Measurements from ENCODE around the gene RASSF3.

Gene RASSF3

GRCh38 chr12:64633011-64633939 is 23.0 kb downstream of the RASSF3 start:
- H3K9me3 ChIP-seq (ENCODE audit: control insufficient read depth in 1 of 2, low read length in 2 of 2): no peaks in the 10 kb centered on the region
- no peaks in the 10 kb centered on the region for H3K27me3 ChIP-seq (ENCODE audit: control insufficient read depth in 1 of 2, insufficient read depth in 2 of 2, low read length in 2 of 2)
- no peak overlapping the region for H3K27ac ChIP-seq (ENCODE audit: low read depth, low read length)
- no peak overlapping the region for H3K9ac ChIP-seq (ENCODE audit: low read depth in 1 of 2, low read length in 2 of 2)
- H3K4me3 ChIP-seq (ENCODE audit: low read depth in 1 of 2, low read length in 2 of 2): no peak overlapping the region
- peaks cover 6 to 14% of the 10 kb centered on the region in 2 donors for H3K4me1 ChIP-seq (ENCODE audit: control insufficient read depth in 1 of 2, insufficient read depth in 2 of 2, low read length in 2 of 2)
- no peaks in the 10 kb centered on the region for H3K36me3 ChIP-seq (ENCODE audit: control insufficient read depth in 1 of 2, insufficient read depth in 2 of 2, low read length in 2 of 2)

DNA sequence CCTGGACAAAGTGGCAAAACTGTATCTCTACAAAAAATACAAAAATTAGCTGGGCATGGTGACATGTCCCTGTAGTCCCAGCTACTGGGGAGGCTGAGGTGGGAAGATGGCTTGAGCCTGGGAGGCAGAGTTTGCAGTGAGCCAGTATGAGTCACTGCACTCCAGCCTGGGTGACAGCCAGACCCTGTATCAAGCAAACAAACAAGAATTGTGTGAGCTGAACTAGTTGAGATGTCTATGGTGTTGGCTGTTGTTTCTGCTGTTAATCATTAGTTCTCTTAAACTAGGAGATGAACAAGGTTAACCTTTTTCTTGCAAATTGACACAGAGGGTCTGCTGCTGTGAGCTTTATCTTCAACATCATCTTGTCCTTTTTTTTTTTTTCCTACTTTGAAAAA is 23.6 kb downstream of the RASSF3 start:
- Histone ChIP-seq H3K4me3 (ENCODE audit: low read depth in 1 of 2, low read length in 2 of 2) (no peak overlapping the region), H3K4me1 (ENCODE audit: control insufficient read depth in 1 of 2, insufficient read depth in 2 of 2, low read length in 2 of 2) (peaks cover 6 to 14% of the 10 kb centered on the region in 2 donors), H3K27me3 (ENCODE audit: control insufficient read depth in 1 of 2, insufficient read depth in 2 of 2, low read length in 2 of 2) (no peaks in the 10 kb centered on the region), H3K9ac (ENCODE audit: low read depth in 1 of 2, low read length in 2 of 2) (no peak overlapping the region), H3K36me3 (ENCODE audit: control insufficient read depth in 1 of 2, insufficient read depth in 2 of 2, low read length in 2 of 2) (no peaks in the 10 kb centered on the region), H3K9me3 (ENCODE audit: control insufficient read depth in 1 of 2, low read length in 2 of 2) (no peaks in the 10 kb centered on the region), H3K27ac (ENCODE audit: low read depth, low read length) (no peak overlapping the region)

DNA sequence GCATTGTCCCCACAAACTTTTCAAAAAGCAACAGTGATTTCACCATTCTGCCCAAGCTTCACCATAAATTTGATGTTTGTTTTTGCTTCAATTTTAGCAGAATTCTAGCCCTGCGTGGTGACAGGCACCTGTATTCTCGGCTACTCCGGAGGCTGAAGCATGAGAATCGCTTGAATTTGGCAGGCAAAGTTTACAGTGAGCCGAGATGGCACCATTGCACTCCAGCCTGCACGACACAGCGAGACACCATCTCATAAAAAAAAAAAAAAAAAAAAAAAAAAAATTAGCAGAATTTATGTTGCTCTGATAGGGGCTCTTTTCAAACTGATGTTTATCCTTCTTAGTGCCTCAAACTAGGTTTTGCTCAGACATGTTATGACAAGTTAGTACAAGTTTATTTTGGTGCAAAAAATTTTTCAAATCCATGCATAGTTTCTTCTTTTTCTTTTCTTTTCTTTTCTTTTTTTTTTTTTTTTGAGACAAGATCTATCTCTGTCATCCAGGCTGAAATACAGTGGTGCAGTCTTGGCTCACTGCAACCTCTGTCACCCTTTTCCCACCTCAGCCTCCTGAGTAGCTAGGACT is 24.3 kb downstream of the RASSF3 start:
- H3K4me3 ChIP-seq (ENCODE audit: low read depth in 1 of 2, low read length in 2 of 2): no peak overlapping the region
- no peaks in the 10 kb centered on the region for H3K9me3 ChIP-seq (ENCODE audit: control insufficient read depth in 1 of 2, low read length in 2 of 2)
- H3K27me3 ChIP-seq (ENCODE audit: control insufficient read depth in 1 of 2, insufficient read depth in 2 of 2, low read length in 2 of 2): no peaks in the 10 kb centered on the region
- H3K4me1 ChIP-seq (ENCODE audit: control insufficient read depth in 1 of 2, insufficient read depth in 2 of 2, low read length in 2 of 2): peaks cover 10 to 14% of the 10 kb centered on the region in 2 donors
- no peak overlapping the region for H3K27ac ChIP-seq (ENCODE audit: low read depth, low read length)
- H3K9ac ChIP-seq (ENCODE audit: low read depth in 1 of 2, low read length in 2 of 2): no peak overlapping the region
- H3K36me3 ChIP-seq (ENCODE audit: control insufficient read depth in 1 of 2, insufficient read depth in 2 of 2, low read length in 2 of 2): no peaks in the 10 kb centered on the region

- Histone ChIP-seq H3K27ac (ENCODE audit: low read depth, low read length) (no peak overlapping the region), H3K36me3 (ENCODE audit: control insufficient read depth in 1 of 2, insufficient read depth in 2 of 2, low read length in 2 of 2) (no peaks in the 10 kb centered on the region), H3K4me3 (ENCODE audit: low read depth in 1 of 2, low read length in 2 of 2) (no peak overlapping the region), H3K9ac (ENCODE audit: low read depth in 1 of 2, low read length in 2 of 2) (no peak overlapping the region), H3K4me1 (ENCODE audit: control insufficient read depth in 1 of 2, insufficient read depth in 2 of 2, low read length in 2 of 2) (peaks cover 13 to 14% of the 10 kb centered on the region in 2 donors), H3K9me3 (ENCODE audit: control insufficient read depth in 1 of 2, low read length in 2 of 2) (no peaks in the 10 kb centered on the region), H3K27me3 (ENCODE audit: control insufficient read depth in 1 of 2, insufficient read depth in 2 of 2, low read length in 2 of 2) (no peaks in the 10 kb centered on the region)
Measured at GRCh38 chr12:64635356-64635998, 25.2 kb downstream of the RASSF3 start.

GRCh38 chr12:64636856-64637255 is 26.6 kb downstream of the RASSF3 start:
- H3K27me3 ChIP-seq (ENCODE audit: control insufficient read depth in 1 of 2, insufficient read depth in 2 of 2, low read length in 2 of 2): no peaks in the 10 kb centered on the region
- H3K4me1 ChIP-seq (ENCODE audit: control insufficient read depth in 1 of 2, insufficient read depth in 2 of 2, low read length in 2 of 2): peaks cover 13 to 14% of the 10 kb centered on the region in 2 donors
- H3K4me3 ChIP-seq (ENCODE audit: low read depth in 1 of 2, low read length in 2 of 2): no peak overlapping the region
- no peaks in the 10 kb centered on the region for H3K9me3 ChIP-seq (ENCODE audit: control insufficient read depth in 1 of 2, low read length in 2 of 2)
- no peaks in the 10 kb centered on the region for H3K36me3 ChIP-seq (ENCODE audit: control insufficient read depth in 1 of 2, insufficient read depth in 2 of 2, low read length in 2 of 2)
- H3K9ac ChIP-seq (ENCODE audit: low read depth in 1 of 2, low read length in 2 of 2): no peak overlapping the region
- no peak overlapping the region for H3K27ac ChIP-seq (ENCODE audit: low read depth, low read length)

DNA sequence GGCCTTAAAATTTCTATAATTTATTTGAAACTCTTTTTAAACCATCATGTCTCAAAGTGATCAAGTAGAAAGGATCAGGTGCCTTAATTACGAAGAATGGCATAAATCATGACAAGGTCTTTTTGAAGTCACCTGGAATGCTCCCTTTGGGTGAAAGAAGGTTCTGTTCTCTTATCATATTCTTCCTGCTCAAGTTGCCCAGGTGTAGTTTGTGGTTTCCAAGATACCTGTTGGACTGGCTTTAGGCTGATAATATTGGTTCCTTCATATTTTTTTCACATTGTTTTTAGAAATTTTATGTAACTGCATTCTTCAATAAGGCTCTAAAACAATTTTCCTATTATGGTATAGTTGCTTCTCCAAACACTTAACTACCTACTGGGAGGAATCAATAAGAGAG is 29.2 kb downstream of the RASSF3 start:
- Histone ChIP-seq H3K9ac (ENCODE audit: low read depth in 1 of 2, low read length in 2 of 2) (no peak overlapping the region), H3K27ac (ENCODE audit: low read depth, low read length) (no peak overlapping the region), H3K36me3 (ENCODE audit: control insufficient read depth in 1 of 2, insufficient read depth in 2 of 2, low read length in 2 of 2) (no peaks in the 10 kb centered on the region), H3K9me3 (ENCODE audit: control insufficient read depth in 1 of 2, low read length in 2 of 2) (no peaks in the 10 kb centered on the region), H3K4me1 (ENCODE audit: control insufficient read depth in 1 of 2, insufficient read depth in 2 of 2, low read length in 2 of 2) (peaks cover 8 to 19% of the 10 kb centered on the region in 2 donors), H3K4me3 (ENCODE audit: low read depth in 1 of 2, low read length in 2 of 2) (no peak overlapping the region), H3K27me3 (ENCODE audit: control insufficient read depth in 1 of 2, insufficient read depth in 2 of 2, low read length in 2 of 2) (no peaks in the 10 kb centered on the region)

DNA sequence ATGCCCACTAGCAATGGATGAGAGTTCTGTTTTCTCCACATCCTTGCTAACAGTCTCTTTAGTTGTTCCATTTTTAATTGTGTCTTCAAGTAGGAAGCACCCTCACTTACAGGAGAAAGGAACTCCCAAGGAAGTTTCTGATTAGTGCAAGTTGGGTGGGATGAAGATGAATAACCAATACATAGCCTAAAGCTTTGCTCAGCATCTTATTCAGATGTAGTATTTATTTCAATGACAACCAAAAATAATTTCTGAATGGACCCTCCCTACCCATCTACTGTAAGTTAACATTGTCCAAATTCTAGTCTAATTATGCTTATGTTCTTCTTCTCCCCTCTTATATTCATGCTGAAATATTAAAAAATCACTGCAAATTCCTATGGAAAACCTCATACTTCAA is 36.0 kb downstream of the RASSF3 start:
- H3K27ac ChIP-seq (ENCODE audit: low read depth, low read length): no peak overlapping the region
- H3K4me3 ChIP-seq (ENCODE audit: low read depth in 1 of 2, low read length in 2 of 2): no peak overlapping the region
- no peaks in the 10 kb centered on the region for H3K9me3 ChIP-seq (ENCODE audit: control insufficient read depth in 1 of 2, low read length in 2 of 2)
- peaks cover 6 to 12% of the 10 kb centered on the region in 2 donors for H3K4me1 ChIP-seq (ENCODE audit: control insufficient read depth in 1 of 2, insufficient read depth in 2 of 2, low read length in 2 of 2)
- no peak overlapping the region for H3K9ac ChIP-seq (ENCODE audit: low read depth in 1 of 2, low read length in 2 of 2)
- no peaks in the 10 kb centered on the region for H3K36me3 ChIP-seq (ENCODE audit: control insufficient read depth in 1 of 2, insufficient read depth in 2 of 2, low read length in 2 of 2)
- H3K27me3 ChIP-seq (ENCODE audit: control insufficient read depth in 1 of 2, insufficient read depth in 2 of 2, low read length in 2 of 2): no peaks in the 10 kb centered on the region

- Histone ChIP-seq H3K36me3 (ENCODE audit: control insufficient read depth in 1 of 2, insufficient read depth in 2 of 2, low read length in 2 of 2) (no peaks in the 10 kb centered on the region), H3K4me3 (ENCODE audit: low read depth in 1 of 2, low read length in 2 of 2) (no peak overlapping the region), H3K4me1 (ENCODE audit: control insufficient read depth in 1 of 2, insufficient read depth in 2 of 2, low read length in 2 of 2) (peaks cover 4 to 19% of the 10 kb centered on the region in 2 donors), H3K27me3 (ENCODE audit: control insufficient read depth in 1 of 2, insufficient read depth in 2 of 2, low read length in 2 of 2) (no peaks in the 10 kb centered on the region), H3K9me3 (ENCODE audit: control insufficient read depth in 1 of 2, low read length in 2 of 2) (no peaks in the 10 kb centered on the region), H3K27ac (ENCODE audit: low read depth, low read length) (no peak overlapping the region), H3K9ac (ENCODE audit: low read depth in 1 of 2, low read length in 2 of 2) (no peak overlapping the region)
Measured at GRCh38 chr12:64649487-64649886, 39.2 kb downstream of the RASSF3 start.

GRCh38 chr12:64650762-64651161 is 40.5 kb downstream of the RASSF3 start:
- Histone ChIP-seq H3K4me1 (ENCODE audit: control insufficient read depth in 1 of 2, insufficient read depth in 2 of 2, low read length in 2 of 2) (peaks cover 8 to 19% of the 10 kb centered on the region in 2 donors), H3K36me3 (ENCODE audit: control insufficient read depth in 1 of 2, insufficient read depth in 2 of 2, low read length in 2 of 2) (no peaks in the 10 kb centered on the region), H3K9ac (ENCODE audit: low read depth in 1 of 2, low read length in 2 of 2) (no peak overlapping the region), H3K4me3 (ENCODE audit: low read depth in 1 of 2, low read length in 2 of 2) (no peak overlapping the region), H3K27me3 (ENCODE audit: control insufficient read depth in 1 of 2, insufficient read depth in 2 of 2, low read length in 2 of 2) (no peaks in the 10 kb centered on the region), H3K9me3 (ENCODE audit: control insufficient read depth in 1 of 2, low read length in 2 of 2) (no peaks in the 10 kb centered on the region), H3K27ac (ENCODE audit: low read depth, low read length) (no peak overlapping the region)

GRCh38 chr12:64652346-64652745 is 42.1 kb downstream of the RASSF3 start:
- peaks cover 16 to 23% of the 10 kb centered on the region in 2 donors for H3K4me1 ChIP-seq (ENCODE audit: control insufficient read depth in 1 of 2, insufficient read depth in 2 of 2, low read length in 2 of 2)
- no peak overlapping the region for H3K9ac ChIP-seq (ENCODE audit: low read depth in 1 of 2, low read length in 2 of 2)
- no peak overlapping the region for H3K4me3 ChIP-seq (ENCODE audit: low read depth in 1 of 2, low read length in 2 of 2)
- no peaks in the 10 kb centered on the region for H3K9me3 ChIP-seq (ENCODE audit: control insufficient read depth in 1 of 2, low read length in 2 of 2)
- H3K27ac ChIP-seq (ENCODE audit: low read depth, low read length): no peak overlapping the region
- H3K36me3 ChIP-seq (ENCODE audit: control insufficient read depth in 1 of 2, insufficient read depth in 2 of 2, low read length in 2 of 2): no peaks in the 10 kb centered on the region
- no peaks in the 10 kb centered on the region for H3K27me3 ChIP-seq (ENCODE audit: control insufficient read depth in 1 of 2, insufficient read depth in 2 of 2, low read length in 2 of 2)

Measured in duodenal mucosa (tissue), 2 donors.